Islet of Langerhans (tissue), 1 donor: ENCODE results near the gene APLP2.
"Not testable (repeated sequence)": the region's sequence is repeated elsewhere in the genome, so short reads cannot be mapped to it uniquely, and the experiment has no call there.

Experiments
- FAIRE-seq: peaks from one replicate; lab custom pipeline; 2011; peaks lifted over from hg19 to GRCh38; lab: Jason Lieb, UNC

APLP2 gene

DNA sequence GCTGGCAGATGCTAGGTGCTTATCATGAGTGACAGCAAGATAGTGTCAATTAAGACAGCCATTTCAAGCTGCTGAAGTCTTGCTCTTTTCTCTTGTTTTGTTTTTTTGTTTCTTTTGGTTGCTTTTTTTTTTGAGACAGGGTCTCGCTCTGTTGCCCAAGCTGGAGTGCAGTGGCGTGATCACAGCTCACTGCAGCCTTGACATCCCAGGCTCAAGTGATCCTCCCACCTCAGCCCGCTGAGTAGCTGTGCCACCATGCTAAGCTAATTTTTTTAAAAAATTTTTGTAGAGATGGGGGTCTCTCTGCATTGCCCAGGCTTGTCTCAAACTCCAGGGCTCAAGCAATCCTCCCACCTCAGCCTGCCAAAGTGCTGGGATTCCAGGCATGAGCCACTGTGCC lies 102.3 kb downstream of the APLP2 start:
- FAIRE-seq = not testable (repeated sequence)

DNA sequence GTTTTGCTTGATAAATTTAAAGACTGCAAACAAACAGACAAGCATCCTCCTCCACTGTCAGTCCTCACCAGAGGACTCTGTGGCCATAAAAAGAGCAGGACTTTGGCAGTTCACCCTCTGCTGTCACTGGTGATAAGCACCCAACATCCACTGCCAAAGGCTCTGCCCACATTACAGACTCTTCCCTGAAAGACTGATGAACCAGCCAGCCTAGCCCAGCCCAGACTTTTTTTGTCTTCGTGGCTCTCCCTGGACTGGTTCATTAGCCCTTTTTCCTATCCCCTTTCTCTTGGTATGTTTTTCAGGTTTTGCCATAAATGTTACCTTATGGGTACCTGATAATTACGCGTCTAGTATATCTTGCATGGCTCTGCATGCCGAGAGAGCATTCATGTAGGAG lies 104.9 kb downstream of the APLP2 start:
- FAIRE-seq = no peak

DNA sequence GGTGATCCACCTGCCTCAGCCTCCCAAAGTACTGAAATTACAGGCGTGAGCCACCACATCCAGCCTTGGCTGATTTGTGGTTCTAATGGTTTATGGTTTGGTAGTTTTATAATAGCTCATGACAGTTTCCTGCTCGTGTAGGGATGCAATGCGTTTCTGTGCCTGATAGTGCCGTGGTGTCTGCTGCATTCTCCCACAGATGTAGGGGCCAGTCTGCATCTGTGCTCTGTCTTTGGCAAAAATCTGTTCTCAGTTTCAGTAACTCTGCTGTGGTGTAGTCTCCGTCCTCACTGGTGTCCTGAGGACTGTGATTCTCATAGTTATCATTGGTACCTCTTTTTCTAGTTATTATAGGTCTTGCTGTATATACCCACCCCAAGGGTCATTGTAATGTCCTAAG lies 106.2 kb downstream of the APLP2 start:
- FAIRE-seq = no peak

GRCh38 chr11:130177782-130178181 lies 108.1 kb downstream of the APLP2 start:
- FAIRE-seq = no peak

GRCh38 chr11:130178441-130179339 lies 109.0 kb downstream of the APLP2 start:
- no peak for FAIRE-seq

- FAIRE-seq = no peak
Observed at GRCh38 chr11:130179396-130180306, 110.0 kb downstream of the APLP2 start.

GRCh38 chr11:130180491-130180890 lies 110.8 kb downstream of the APLP2 start:
- peak; percentile 95 for FAIRE-seq

DNA sequence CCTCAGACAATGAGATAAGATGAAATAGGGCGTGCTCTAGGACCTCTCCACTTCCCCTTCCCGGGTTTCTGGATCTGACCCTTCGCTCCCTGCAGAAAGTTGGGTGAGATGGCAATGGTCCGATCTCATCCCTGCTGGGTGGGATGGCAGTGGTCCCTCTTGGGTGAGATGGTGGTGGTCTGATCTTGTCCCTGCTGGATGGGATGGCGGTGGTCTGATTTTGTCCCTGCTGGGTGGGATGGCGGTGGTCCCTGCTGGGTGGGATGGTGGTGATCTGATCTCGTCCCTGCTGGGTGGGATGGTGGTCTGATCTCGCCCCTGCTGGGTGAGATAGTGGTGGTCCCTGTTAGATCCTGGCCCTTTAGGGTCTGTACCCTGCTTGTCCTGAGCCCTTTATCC lies 111.2 kb downstream of the APLP2 start:
- FAIRE-seq = no peak

GRCh38 chr11:130181295-130182272 lies 111.9 kb downstream of the APLP2 start:
- FAIRE-seq = peak; percentile 79

DNA sequence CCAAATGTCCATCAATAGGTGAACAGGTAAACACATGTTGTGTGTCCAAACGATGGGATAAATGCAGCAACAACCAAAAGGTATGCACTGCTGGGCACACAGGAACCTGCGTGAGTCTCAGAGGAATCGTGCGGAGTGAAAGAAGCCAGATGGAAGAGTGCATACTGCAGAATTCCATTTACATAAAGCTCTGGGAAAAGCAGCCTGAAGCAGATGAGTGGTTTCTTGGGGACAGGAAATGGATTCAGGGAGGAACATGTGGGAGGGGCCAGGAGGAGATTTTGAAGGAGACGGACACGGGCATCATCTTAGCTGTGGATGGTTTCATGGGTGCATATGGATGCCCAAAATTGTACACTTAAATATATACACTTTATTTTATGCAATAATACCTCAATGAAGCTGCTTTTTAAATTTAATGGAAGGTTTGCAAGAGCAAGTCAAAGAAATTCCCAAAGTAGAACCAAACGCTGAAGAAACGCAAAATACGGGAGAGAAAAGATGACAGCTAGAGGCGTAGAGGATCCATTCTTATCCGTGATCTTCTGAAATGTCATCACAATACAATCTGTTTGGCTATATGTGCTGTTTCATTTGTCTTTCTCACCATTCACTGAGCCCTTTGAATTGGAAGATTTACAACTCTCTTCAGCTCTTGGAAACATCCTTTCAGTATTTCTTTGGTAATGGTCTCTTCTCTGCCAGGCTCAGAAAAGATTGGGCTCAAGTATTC lies 114.3 kb downstream of the APLP2 start:
- no peak for FAIRE-seq

DNA sequence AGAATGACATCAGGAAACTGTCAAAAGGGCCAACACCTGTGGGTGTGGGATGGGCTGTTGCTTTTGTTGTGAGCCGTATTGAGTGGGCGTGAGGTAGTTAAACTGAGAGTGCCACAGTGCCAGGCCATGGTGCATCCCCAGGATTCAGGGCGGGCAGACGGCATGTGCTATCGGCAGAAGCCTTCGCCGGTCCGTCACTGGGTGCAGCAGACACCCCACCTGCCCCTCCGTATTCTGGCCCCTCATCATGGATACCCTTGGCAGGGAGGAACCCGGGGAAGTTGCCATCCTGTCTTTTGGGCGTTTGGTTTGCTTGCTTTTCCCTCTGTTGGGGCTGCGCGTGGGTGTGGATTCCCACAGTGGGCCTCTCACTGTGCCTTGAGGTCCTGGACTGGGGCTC lies 117.4 kb downstream of the APLP2 start:
- FAIRE-seq = no peak

GRCh38 chr11:130188047-130188446 lies 118.4 kb downstream of the APLP2 start:
- no peak for FAIRE-seq

DNA sequence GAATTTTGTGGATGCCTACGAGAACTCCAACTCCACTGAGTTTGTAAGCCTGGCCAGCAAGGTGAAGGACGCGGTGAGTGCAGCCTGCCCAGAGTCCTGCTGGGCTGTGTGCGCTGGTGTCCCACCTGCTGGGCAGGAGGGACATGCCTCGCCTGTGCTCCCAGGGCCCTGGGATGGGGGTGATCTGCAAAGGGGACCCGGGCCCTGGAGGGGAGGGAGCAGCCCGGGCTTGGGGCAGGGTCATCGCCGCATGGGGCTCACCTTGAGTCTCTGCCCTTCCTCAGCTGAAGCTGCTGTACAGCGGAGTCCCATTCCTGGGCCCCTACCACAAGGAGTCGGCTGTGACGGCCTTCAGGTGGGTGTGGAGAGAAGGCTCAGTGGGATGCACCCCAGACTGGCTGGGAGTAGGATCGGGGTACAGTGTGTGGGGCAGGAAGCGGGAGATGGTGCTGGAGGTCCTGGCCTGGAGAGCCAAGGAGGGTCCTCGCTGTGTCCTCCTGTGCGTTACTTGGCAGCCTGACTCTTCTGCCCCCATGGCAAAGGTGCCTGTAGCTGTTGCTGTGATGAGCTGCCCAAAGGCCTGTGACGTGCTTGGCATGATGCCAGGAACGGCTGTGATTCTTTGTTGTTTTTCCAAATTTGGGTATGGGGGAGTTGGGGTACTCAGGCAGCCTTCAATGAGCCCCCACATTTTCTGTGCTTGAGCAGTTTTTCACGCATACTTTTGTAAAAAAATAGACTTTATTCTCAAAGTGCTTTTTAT lies 119.1 kb downstream of the APLP2 start:
- no peak for FAIRE-seq

GRCh38 chr11:130189492-130190210 lies 120.0 kb downstream of the APLP2 start:
- FAIRE-seq = no peak

DNA sequence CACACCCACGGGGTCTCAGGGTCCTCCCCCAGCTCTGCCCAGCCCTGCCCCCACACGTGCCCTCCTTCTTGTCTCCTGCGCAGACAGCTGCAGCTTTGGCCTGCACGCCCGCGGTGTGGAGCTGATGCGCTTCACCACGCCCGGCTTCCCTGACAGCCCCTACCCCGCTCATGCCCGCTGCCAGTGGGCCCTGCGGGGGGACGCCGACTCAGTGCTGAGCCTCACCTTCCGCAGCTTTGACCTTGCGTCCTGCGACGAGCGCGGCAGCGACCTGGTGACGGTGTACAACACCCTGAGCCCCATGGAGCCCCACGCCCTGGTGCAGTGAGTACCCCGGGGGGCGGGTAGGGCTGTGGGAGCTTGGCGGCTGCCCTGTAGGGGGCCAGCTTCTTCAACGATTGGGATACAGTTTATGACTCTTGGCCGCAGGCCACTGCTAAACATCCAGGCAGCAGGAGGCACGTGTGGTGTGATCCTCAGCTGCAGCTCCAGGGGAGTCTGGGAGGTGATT lies 120.7 kb downstream of the APLP2 start:
- FAIRE-seq = no peak

- FAIRE-seq = no peak
Observed at GRCh38 chr11:130191896-130192295, 122.2 kb downstream of the APLP2 start.

- no peak for FAIRE-seq
Observed at GRCh38 chr11:130192845-130193267, 123.2 kb downstream of the APLP2 start.

DNA sequence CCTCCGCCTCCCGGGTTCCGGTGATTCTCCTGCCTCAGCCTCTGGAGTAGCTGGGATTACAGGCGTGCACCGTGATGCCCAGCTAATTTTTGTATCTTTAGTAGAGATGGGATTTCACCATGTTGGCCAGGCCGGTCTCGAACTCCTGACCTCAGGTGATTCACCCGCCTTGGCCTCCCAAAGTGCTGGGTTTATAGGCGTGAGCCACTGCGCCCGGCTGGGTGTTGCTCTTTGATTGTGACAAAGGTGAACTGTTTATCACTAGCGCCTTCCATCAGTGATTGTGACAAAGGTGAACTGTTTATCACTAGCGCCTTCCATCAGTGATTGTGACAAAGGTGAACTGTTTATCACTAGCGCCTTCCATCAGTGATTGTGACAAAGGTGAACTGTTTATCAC lies 123.9 kb downstream of the APLP2 start:
- not testable (repeated sequence) for FAIRE-seq
